ENCODE results near the gene IL19.

DNA sequence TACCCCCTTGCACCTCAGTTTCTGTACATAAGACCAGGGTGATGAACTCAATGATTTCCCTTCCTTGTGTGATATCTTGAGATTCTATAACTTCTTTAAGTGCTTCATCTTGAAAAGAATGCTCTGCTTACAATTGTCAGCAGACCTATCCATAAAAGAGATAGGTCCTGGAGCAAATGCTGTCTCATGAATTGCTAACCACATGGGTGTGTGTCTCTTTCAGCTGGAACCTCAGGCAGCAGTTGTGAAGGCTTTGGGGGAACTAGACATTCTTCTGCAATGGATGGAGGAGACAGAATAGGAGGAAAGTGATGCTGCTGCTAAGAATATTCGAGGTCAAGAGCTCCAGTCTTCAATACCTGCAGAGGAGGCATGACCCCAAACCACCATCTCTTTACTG, 97.7 kb downstream of the IL19 start:
- TF ChIP-seq CTCF (IDR thresholded peaks at IDR 0.05) (no peak), POLR2A (IDR thresholded peaks at IDR 0.05) (no peak)
